Erythroblast (primary cell): Measurements from ENCODE around the gene PTPRD.

Experiments
- DNase-seq, 2 experiments: peaks; one replicate each; lab custom pipeline; 2025; lab: John Stamatoyannopoulos, UW
- GATA1 ChIP-seq: IDR thresholded peaks from 2 replicates; pipeline ENCODE4 v1.6.1; 2011; ENCODE audit warnings: low read depth, mild to moderate bottlenecking, control low read depth, low read length, moderate library complexity
- POLR2A ChIP-seq: IDR thresholded peaks from 2 replicates; pipeline ENCODE4 v1.6.1; 2011; ENCODE audit warnings: mild to moderate bottlenecking, low read length

PTPRD gene

DNA sequence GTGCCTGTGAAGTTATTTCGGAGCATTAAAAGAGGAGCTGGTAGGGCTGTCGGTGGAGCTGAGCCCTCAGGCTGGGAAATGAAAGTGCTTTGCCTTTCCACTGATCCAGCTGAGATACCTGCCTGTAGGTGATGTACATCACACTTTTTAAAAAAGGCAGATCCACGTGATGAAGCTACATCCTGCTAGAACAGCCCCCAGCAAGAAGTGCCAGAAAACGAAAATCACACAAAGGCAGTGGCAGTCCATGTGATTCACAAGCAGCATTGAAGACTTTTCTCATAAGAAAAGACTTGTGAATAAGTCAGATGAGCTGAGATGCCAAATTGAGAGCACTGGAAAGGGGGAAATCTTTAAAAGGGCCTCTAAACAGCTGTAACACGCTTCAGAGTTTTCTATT, 765.1 kb downstream of the PTPRD start:
- TF ChIP-seq POLR2A, result no peak
- TF ChIP-seq GATA1, result no peak
- DNase-seq, result no peak

DNA sequence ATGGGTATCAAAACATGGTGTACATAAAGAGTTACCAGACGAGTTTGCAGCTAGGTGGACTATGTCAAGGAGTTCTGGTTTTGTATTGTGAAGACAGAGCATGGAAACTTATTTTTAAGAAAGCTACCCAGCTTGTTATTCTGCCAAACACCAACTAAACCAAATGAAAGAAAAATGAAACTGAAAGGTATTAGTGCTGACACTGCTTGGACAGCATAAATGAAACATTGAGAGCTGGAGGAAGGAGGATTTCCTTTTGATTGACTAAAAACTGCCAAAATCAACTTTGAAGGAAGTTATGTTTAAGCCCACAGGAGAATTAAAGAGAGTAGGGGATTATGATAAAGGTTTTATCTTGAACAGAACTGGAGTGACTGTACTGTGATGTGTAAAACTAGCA, 766.2 kb downstream of the PTPRD start:
- TF ChIP-seq GATA1, result no peak
- no peak for TF ChIP-seq POLR2A
- no peak for DNase-seq

DNA sequence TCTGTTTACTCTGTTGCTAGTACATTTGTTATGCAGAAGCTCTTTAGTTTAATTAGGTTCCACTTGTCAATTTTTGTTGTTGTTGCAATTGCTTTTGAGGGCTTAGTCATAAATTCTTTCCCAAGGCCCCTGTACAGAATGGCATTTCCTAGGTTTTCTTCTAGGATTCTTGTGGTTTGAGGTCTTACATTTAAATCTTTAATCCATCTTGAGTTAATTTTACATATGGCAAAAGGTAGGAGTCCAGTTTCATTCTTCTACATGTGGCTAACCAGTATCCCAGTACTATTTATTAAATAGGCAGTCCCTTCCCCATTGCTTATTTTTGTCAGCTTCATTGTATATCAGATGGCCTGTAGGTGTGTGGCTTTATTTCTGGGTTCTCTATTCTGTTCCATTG, 792.4 kb downstream of the PTPRD start:
- no peak for TF ChIP-seq POLR2A
- TF ChIP-seq GATA1, result no peak
- no peak for DNase-seq

DNA sequence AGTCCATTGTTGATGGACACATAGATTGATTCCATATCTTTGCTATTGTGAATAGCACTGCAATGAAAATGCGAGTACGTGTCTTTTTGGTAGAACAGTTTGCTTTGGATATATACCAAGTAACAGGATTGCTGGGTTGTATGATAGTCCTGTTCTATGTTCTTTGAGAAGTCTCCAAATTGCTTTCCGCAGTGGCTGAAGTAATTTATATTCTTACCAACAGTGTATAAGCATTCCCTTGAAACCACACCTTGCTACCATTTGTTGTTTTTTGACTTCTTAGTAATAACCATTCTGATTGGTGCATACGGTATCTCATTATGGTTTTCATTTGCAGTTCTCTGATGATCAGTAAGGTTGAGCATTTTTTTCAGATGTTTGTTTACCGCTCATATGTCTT, 792.9 kb downstream of the PTPRD start:
- TF ChIP-seq POLR2A, result no peak
- TF ChIP-seq GATA1, result no peak
- DNase-seq, result no peak

DNA sequence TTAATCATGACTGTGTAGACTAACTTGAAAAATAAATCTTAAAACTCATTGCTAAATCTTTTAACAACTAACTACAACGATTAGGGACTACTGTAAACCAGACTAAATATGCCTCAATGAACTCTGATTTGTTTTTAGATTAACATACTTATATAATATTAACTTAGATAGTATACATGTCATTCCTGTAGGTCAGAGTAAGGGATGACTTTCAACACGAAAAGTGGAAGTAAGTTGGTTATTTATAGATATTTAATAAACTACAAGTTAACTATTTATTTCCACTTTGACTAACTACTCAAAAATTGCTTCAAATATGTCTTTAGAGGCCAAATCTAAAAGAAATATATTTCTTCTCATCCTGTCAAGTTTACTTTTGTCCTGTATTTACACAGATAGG, 795.6 kb downstream of the PTPRD start:
- TF ChIP-seq GATA1, result no peak
- no peak for TF ChIP-seq POLR2A
- DNase-seq, result no peak

DNA sequence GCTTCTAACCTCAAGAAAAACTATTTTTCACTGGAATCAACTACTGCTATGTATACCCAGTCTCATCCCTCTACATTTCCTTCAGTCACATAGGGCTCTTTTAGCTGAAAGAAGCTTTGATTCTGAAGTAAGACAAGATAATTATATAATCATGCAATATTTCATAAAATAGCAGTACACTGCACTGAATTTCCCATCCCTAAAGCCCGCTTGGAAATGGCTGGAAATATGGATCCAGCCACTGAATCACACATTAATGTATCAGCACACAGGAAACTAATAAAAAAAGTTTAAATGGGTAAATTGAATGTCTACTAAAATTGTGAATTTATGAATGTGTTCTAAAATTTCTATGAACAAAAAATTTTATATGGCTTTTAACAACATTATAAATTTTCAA, 808.7 kb downstream of the PTPRD start:
- no peak for DNase-seq
- TF ChIP-seq POLR2A, result no peak
- no peak for TF ChIP-seq GATA1

DNA sequence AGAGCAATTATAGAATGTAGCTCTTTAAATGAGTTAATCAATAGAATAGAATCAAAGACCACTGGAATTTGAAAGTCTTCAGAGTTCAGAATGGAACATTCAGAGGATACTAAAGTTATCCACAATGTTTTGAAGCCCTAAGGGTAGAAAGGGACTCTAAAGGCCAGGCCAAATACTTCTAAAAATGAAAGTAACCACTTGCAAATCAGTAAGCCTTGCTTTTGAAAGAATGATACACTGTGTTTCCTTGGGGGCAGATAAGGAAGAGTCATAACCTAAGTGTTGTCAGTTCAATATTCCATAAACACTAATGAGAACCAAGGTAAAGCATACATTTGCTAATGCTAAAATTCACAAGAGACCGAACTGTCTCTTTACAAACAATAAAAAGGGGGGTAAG, 813.5 kb downstream of the PTPRD start:
- DNase-seq, result no peak
- TF ChIP-seq GATA1 (no peak), POLR2A (no peak)

DNA sequence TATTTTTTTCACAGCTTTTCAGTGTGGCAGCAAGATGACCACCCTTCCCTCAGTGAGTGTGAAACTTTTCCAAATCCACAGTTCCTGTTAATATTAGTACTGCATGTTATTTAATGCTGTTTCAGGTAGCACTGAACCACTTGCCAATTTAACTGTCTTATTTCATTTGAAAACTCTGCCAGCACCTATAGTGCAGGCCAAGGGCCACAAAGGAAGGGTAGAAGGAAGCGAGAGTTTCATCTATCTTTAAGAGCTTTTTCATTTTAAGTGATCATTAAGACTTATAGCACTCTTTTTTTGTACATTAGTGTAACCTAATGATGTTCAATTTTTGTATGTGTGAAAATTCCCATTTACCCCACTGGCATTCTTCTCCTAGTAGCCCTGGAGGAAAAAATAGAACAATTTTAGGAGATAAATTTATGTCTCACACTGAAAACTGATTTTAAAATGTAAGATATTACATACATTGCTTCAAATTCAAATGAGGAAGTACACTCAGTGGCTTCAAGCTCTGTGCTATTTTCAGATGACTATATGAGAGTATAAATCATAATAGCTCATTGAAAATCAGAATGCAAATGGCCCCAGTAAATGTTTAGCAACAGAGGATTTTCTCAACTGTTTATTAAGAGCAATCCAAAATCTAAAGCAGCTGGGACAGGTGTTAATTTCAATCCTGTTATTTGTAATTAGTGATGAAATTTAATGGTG, 820.5 kb downstream of the PTPRD start:
- TF ChIP-seq GATA1, result no peak
- no peak for TF ChIP-seq POLR2A
- no peak for DNase-seq

DNA sequence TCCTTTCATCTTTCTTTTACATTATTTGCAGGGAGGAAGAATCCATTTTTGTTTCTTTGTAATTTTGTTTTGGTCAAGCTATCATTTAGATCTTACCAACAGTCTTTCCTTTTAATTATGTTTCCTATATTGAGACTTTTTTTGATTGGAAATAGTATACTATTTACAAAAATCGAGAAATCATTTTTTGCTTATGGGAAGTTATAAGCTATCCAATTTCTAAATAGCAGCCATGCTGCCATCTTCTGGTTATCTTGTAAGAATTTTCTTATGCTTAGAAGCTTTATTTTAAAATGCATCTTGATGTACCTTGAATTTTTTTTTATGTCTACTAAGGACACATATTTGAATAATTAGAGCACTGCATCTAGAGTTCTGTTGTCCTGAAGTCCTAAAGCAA, 821.2 kb downstream of the PTPRD start:
- peak in 1 of 2 experiments; percentile 7 for DNase-seq
- TF ChIP-seq POLR2A, result no peak
- no peak for TF ChIP-seq GATA1

DNA sequence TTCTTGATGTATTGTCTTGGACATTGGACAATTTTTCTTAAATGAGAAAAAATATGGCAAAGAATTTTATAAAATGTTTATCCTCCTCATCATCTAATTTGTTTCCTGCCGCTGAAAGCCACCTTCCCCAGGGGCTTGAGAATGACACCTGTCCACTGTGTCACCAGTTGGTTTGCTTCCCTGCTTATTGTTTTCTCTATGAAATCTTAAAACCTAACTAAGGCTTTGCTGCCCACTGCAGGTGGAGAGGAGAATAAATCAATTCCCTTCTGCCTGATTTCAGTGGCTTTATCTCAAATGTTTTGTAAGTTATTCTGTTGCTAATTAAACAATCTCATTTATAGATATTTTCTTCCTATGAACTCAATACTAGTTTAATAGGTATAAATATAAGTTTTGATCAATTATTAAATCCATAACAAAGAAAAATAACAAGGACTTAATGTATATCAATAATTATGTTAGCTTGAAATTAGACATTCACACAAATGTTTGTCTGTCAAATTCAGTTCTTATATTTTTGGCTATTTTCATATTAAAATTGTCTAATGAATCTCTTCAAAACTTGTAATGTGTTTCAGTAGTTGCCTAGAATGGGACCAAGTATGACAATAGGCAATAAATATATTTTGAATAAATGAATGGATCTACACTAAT, 822.5 kb downstream of the PTPRD start:
- DNase-seq, result peak; percentile 6 to 36
- TF ChIP-seq GATA1 (no peak), POLR2A (no peak)

DNA sequence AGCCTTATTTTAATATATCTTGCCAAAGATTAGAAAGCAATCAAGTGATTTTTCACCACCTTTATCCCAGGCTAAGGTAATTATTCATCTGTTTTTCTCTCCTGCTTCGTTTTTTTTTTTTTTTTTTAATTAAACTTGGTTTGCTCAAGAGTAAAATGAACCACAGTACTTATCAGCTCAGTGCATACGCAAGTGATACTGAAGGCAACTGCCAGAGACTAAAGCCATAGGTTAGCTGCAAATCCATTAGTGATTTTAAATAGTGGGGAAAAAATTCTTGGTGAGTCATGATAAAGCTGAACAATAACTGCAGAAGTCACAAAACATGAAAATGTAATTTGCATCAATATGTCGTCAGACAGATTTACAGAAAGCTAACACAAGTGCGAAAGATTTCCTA, 829.1 kb downstream of the PTPRD start:
- no peak for TF ChIP-seq GATA1
- no peak for TF ChIP-seq POLR2A
- DNase-seq, result no peak

DNA sequence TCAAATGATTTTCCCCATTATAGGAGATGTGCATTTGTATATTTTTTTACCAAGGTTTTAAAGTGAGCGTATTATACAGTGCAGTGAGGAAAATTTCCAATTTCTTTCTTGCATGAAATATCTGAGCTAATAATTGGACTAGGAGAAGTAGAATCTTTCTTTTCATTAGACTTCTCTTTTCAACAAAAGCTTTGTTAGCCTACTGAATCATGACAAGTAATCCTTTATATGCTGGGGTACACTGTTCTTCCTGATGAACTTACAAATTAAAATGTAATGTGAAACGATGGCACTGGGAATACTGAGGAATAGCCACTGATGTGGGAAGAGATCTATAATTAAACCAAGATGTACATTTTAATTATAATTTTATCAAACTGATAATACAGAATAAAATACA, 829.6 kb downstream of the PTPRD start:
- no peak for DNase-seq
- TF ChIP-seq POLR2A (no peak), GATA1 (no peak)

DNA sequence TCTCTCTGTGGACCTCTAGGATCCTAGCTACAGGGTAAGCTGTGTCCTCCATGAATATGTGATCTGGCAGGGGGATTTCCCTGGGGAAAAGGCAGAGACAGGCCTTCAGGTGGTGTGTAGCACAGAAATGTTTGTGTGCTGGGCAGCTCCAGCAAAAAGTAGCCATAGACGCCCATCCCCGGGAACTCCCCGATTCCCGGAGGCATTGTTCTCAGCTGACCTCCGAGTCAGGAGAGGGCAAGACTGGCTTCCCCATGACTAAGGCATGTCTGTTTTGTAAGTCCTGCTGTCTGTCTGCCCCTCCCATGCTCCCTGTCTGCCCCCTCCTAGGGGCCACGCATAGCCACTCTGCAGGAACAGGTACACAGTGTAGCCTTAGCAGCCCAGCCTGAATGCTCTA, 834.5 kb downstream of the PTPRD start:
- DNase-seq, result no peak
- TF ChIP-seq POLR2A (no peak), GATA1 (no peak)

DNA sequence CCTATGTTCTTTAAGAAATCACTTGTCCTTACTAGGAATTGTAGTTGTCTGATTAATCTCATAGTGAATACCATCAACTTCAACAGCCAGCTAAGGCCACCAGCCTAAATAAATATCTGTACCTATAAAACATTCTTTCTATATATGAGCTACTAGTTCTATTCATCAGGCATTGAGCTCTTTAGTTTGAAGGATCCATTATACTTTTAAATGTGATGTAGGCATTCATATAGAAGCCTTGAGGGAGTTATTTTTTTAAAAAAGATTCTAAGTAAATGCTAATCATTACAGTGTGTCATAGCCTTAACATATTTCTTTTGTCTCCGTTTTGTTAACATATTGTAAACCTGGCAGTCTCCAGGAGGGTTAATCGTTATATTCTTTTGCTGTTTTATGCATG, 838.3 kb downstream of the PTPRD start:
- DNase-seq, result no peak
- TF ChIP-seq GATA1 (no peak), POLR2A (no peak)

DNA sequence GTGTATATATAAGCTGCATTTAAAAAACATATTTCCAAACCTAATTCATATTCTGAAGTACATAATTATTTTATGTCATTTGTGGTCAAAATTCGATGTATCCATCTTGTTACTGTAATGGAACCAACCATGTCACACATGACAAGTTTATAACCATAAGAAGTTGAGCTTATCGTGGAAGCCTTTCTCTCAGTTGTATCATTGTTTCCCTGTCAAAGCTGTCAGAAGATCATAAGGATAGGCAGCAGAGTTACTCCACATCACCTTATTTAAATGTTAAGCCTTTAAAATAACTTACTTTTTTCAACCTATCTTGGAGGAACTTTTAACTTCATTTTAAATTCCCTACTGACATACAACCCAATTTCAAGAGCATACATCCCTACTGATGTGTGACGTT, 841.5 kb downstream of the PTPRD start:
- DNase-seq, result no peak
- no peak for TF ChIP-seq GATA1
- no peak for TF ChIP-seq POLR2A

DNA sequence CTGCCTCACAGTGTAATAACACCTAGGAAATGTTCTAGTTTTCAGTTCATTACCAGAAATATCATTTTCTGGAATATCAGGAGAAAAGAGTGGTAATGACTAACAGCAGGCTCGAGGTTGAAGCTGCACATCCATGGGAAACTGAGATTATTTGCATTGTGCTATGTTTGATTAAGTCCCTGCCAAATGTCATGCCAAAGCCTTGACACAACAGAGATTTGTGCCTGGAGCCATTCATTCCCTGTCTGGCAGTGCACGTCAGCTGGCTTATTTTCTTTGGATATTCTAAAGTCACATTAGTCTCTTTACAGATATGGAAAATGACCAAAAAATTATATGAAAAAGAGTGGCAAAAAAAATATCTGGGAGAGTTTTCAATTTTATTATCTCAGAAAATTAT, 848.0 kb downstream of the PTPRD start:
- DNase-seq, result no peak
- TF ChIP-seq GATA1, result no peak
